LHCN-M2 (cell line): ENCODE results near the gene TRIP13. TPM values are rescaled to one million over a fixed set of nuclear protein-coding genes. Genes with fewer than 3 reads are reported as not detected.

Experiments
- DNase-seq: peaks from one replicate; pipeline ENCODE4 v3.0.0-alpha.2; 2012; ENCODE audit warnings: low read depth
- total RNA-seq: library from RNA; depleted of rRNA; stranded (reverse); fragments of >200 nt; gene quantifications from 2 replicates; pipeline ENCODE4 v1.2.3, GENCODE V29; 2014

TRIP13 gene
- total RNA-seq, 1 experiment from 2014 or later, result 64.7 TPM

- no peak for DNase-seq
These were observed 60.0 kb downstream of the TRIP13 start for GRCh38 chr5:952597-953271.

- DNase-seq, result no peak
These were observed 61.1 kb downstream of the TRIP13 start for GRCh38 chr5:953535-954449.

- DNase-seq, result no peak
These were observed 63.4 kb downstream of the TRIP13 start for GRCh38 chr5:955886-956761.

- peak; percentile 95 for DNase-seq
These were observed 64.5 kb downstream of the TRIP13 start for GRCh38 chr5:956941-957747.

GRCh38 chr5:957748-958485 lies 65.2 kb downstream of the TRIP13 start:
- DNase-seq, result peak; percentile 15

GRCh38 chr5:958701-959571 lies 66.3 kb downstream of the TRIP13 start:
- peak; percentile 74 for DNase-seq

- no peak for DNase-seq
These were observed 67.2 kb downstream of the TRIP13 start for GRCh38 chr5:959581-960531.

GRCh38 chr5:960551-960950 lies 67.9 kb downstream of the TRIP13 start:
- DNase-seq, result no peak

- no peak for DNase-seq
These were observed 68.5 kb downstream of the TRIP13 start for GRCh38 chr5:961002-961710.

GRCh38 chr5:961711-962240 lies 69.1 kb downstream of the TRIP13 start:
- no peak for DNase-seq

GRCh38 chr5:962386-962785 lies 69.7 kb downstream of the TRIP13 start:
- no peak for DNase-seq

- no peak for DNase-seq
These were observed 70.1 kb downstream of the TRIP13 start for GRCh38 chr5:962801-963200.

- no peak for DNase-seq
These were observed 70.6 kb downstream of the TRIP13 start for GRCh38 chr5:963310-963672.

GRCh38 chr5:963673-964531 lies 71.2 kb downstream of the TRIP13 start:
- no peak for DNase-seq

- no peak for DNase-seq
These were observed 72.1 kb downstream of the TRIP13 start for GRCh38 chr5:964821-965220.

GRCh38 chr5:965604-966344 lies 73.1 kb downstream of the TRIP13 start:
- DNase-seq, result no peak
